LHCN-M2 (cell line): Measurements from ENCODE around the gene MBD1. TPM values are rescaled to one million over a fixed set of nuclear protein-coding genes. Genes with fewer than 3 reads are reported as not detected.
"Not testable (repeated sequence)": the region's sequence is repeated elsewhere in the genome, so short reads cannot be mapped to it uniquely, and the experiment has no call there.

ENCODE experiments used
- DNase-seq: peaks from one replicate; pipeline ENCODE4 v3.0.0-alpha.2; 2012; ENCODE audit warnings: low read depth
- polyA plus RNA-seq: library from polyadenylated mRNA; unstranded; fragments of >200 nt; gene quantifications from one replicate; pipeline ENCODE4 v1.2.1, GENCODE V29; 2012; ENCODE audit warnings: missing spikeins
- total RNA-seq: library from RNA; depleted of rRNA; stranded (reverse); fragments of >200 nt; gene quantifications from 2 replicates; pipeline ENCODE4 v1.2.3, GENCODE V29; 2014; rRNA removed

MBD1 gene, protein sequence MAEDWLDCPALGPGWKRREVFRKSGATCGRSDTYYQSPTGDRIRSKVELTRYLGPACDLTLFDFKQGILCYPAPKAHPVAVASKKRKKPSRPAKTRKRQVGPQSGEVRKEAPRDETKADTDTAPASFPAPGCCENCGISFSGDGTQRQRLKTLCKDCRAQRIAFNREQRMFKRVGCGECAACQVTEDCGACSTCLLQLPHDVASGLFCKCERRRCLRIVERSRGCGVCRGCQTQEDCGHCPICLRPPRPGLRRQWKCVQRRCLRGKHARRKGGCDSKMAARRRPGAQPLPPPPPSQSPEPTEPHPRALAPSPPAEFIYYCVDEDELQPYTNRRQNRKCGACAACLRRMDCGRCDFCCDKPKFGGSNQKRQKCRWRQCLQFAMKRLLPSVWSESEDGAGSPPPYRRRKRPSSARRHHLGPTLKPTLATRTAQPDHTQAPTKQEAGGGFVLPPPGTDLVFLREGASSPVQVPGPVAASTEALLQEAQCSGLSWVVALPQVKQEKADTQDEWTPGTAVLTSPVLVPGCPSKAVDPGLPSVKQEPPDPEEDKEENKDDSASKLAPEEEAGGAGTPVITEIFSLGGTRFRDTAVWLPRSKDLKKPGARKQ
- total RNA-seq = 78.2 and 84.9 TPM in 2 replicates
- 30.6 TPM for polyA plus RNA-seq

DNA sequence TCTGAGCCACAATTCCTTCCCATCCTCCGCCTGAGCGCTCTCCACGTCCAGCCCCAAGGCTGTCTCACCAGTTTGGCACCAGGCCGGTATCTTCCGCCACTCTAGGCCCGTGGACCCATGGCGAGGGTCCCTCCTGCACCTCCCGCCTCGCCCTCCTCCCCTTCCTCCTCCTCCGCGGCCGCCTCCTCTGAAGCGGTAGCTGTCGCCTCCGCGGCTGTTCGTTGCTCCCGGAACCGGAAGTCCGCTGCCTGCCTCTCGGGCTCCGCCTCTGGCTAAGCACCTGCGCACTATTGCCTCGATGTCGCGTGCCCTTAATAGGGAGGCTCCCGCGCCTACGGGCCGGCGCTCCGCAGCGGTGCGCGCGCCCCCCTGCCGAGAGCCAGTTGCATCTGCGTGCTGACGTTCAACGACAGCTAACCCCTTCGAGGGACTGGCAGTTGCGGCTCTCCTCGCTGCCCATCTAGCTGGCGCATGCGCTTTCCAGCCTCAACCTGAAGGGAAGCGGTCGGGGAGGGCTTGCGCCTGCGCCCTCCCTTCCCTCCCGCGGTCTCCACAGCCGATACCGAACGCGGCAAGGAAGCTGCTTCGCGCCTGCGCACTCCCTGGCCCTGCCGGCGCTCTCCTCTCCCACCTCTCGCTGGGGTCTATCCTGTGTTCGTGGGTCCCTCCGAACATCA lies at the start of gene MBD1:
TSS of gene MBD1 (minus strand) at position 229 of the 677 bp plus-strand sequence. CDS start 1,531 bp downstream, outside the sequence.
- peak; percentile 97 for DNase-seq

DNA sequence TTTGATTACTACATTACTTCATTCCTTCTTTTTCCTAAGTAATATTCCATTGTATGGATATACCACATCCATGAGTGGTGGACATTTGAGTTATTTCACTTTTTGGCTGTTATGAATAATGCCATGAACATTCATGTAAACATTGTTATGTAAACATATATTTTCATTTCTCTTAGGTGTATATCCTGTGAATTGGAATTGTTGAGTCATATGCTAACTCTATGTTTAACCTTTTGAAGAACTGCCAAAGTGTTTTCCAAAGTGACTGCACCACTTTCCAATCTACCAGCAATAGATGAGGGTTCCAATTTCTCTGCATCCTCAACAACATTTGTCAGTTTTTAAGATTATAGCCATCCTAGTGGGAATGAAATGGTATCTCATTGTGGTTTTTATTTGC lies 48.9 kb upstream of the MBD1 start:
- no peak for DNase-seq

DNA sequence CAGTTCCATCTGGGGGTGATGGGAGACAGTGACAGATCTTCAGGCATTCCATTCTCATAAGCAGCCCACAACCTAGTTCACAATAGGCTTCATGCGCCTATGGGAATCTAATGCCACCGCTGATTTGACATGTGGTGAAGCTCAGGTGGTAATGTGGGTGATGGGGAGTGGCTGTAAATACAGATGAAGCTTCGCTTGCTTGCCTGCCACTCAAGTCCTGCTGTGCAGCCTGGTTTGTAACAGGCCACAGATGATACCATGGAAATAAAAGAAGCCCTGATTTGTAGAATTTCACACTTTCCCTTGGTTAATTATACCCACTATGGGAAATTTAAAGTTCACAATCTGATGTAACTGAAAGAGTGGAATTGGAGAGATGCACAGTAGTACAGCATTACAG lies 46.7 kb upstream of the MBD1 start:
- no peak for DNase-seq

DNA sequence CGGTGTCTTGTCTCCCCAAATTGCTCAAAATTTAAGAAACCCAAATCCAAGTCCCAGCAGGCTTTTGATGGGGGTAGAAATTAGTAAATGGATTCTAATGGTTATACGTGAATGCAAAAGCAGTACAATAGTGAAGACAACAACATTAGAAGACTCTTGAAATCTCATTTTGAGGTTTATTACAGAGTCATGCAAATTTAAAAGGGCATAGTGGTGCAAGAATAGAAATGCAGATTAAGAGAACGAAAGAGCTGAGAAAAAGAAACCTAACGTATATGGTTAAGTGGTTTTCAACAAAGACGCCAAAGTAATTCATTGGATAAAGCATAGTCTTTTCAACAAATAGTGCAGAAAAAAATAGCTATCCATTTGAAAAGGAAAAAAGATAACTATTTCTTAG lies 39.4 kb upstream of the MBD1 start:
- DNase-seq = no peak

DNA sequence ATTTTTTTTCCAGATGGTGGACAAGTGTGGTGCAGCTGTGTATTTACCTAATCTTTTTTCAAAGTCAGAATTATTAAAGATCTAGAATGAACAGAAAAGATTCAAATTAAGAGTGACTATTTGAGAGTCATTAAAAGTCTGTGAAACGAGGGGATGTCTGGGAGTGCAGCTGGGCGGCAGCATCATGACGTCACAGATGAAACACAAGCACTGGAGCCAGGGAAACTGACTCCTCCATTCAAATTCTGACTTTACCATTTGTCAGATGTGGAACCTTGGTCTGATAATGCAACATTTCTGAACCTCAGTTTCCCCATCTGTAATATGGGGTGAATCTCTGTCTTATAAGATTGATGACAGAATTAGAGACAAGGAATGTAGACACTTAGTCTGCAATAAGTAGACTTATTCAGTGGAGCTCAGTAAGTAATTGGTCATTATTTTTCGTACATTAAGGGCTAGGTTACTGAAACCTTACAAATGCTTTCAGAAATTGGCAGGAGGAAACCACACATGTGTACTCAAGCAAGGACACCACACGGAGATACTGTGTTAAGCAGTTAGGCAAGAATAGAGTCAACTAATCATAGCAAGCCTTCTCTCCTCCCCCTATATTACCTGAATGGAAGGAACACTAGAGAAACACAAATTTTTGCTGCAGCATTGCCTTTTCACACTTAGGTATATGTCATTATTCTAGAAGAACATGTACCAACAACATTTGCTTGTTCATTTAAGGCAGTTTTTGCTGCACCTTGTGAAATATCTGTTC lies 34.0 kb upstream of the MBD1 start:
- DNase-seq = no peak

DNA sequence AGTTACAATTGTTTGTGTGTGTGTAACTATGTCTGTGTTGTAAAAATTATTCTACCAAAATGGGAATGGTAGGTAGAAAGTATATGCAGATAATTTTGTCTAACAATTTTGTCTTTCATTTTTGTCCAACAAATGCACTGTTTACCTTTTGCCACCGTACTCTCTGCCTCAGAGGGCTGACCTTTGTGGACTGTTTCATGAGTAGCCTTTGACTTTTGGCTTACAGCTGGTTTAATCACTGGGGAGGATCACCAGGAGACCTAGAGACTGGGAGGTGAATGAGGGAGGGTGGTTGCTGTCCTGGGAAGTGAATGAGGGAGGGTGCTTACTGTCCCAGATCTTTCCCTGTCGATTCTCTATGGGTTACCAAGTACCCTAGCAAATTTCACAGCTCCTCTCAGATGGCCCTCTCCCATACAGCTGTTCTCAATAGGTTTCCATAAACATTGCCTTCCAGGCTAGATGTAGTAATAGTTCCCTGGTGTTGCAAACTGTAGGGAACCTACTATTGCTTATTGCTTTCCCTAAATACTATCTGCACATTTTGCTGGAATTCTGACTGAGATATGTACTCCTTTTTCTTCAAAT lies 32.6 kb upstream of the MBD1 start:
- DNase-seq = no peak

DNA sequence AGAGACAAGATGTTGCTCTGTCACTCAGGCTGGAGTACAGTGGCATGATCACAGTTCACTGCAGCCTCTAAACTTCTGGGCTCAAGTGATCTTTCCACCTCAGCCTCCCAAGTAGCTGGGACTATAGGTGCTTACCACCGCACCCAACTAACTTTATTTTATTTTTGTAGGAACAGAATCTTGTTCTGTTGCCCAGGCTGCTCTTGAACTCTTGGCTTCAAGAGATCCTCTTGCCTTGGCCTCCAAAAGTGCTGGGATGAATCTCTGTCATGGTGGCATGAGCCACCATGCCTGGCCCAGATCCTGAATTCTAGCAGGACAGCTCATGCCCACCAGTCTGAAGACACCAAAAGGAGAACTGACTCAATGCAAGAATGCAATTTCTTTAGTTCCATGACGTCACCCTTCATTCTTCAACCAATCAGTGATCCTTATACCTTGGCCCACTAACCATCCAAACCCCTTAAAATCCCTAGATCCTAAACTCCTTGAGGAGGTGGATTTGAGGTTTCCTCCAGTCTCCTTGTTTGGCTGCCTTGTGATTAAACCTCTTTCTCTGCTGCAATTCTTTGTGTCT lies 31.8 kb upstream of the MBD1 start:
- no peak for DNase-seq

DNA sequence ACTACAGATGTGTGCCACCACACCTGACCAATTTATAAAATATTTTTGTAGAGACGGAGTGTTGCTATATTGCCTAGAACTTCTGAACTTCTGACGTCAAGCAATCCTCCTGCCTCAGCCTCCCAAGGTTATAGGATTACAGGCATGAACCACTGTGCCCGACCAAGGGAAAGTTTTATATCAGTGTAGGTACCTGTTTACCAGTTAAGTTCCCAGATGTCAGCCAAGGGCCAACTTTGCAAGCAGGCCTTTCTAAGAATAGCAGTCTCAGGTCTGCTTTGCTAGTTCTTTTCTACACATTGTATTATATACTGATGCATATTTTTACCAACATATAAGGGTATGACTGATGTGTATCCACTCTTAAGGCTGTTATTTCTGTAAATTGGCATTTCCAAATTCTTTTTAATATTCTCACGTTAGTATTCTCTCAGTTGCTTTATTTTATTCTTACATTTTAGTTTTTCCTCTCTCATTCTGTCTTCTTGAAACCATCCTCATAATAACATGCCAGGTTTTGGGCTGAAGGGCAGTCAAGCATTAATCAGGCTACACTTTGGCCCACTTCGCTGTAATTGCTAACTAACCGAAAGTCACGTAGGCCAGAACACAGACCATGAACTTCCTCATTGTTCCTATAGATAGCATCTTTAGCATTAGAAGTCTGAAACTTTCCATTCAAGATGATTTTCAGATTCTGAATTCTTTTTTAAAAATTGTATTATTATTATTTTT lies 31.1 kb upstream of the MBD1 start:
- no peak for DNase-seq

DNA sequence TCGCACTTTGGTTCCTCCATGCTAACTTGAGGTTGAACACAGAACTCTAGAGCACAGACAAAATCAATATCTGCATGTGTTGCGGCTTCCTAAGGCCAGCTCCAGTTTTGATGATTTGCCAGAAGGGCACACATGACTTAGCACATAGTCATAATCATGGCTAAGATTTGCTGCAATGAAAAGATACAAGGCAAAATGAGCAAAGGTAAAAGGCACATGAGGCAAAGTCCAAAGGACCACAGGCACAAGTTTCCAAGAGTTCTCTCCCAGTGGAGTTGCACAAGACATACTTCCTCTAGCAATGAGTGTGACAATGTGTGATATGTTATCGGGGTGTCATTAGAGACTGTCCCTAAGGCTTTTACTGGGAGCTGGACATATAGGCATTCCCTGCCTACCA lies 30.3 kb upstream of the MBD1 start:
- no peak for DNase-seq

DNA sequence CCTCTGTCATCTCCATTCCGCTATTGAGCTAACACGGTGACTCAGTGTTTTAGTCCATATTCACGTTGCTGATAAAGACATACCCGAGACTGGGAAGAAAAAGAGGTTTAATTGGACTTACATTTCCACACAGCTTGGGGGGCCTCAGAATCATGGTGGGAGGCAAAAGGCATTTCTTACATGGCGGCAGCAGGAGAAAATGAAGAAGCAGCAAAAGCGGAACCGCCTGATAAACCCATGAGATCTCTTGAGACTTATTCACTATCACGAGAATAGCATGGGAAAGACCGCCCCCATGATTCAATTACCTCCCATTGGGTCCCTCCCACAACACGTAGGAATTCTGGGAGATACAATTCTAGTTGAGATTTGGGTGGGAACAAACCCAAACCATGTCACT lies 28.8 kb upstream of the MBD1 start:
- DNase-seq = no peak

DNA sequence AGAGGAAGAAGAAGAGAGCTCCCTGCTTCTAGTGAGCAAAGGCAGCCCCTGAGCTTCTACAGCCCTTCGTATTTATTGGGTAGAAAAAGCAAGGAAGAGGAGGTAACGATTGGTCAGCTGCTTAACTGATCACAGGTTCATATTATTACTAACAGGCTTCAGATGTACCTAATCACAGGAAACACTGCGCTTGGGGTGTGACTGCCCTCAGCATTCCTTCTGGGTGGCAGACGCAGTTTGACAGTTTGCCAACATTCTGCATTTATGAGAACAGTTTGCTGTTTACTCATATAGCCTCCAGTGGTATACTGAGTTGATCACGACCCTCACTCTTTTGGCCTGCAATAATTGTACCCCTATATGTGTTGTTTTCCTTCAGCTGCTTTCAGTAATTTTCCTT lies 27.5 kb upstream of the MBD1 start:
- not testable (repeated sequence) for DNase-seq

DNA sequence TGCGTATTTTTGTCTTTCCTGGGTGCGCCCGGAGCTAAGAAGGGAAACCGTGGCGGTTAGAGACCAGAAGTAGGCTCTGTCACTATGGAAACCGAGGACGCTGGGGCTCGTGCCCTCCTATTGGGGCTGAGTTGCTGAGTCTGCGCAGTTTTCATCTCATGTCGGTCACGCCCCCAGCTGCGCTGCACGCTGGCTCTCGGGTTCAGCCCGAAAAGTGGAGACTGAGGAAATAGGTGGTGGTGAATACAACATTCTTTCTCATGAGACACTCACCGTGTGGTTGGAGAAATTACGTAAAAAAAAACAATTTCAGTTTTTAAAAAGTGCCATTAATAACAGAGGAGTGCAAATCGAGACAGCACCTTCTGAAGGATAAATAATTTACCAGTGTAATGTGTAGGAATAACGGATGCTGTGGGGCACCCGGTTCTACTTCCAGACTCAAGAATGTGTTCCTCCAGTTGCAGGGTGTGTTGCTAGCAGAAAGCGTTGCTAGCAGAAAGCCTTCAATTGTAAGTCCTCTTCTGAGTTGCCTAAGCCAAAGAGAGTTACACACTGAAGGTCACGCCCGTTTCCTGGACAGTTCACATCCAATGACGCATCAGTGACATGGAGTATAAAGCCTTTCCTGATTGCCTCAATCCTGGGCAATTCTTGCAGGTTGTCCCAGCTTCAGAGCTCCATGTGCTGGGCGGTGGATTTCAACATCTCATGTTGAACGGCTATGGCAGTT lies 26.6 kb upstream of the MBD1 start:
- DNase-seq = peak; percentile 87

DNA sequence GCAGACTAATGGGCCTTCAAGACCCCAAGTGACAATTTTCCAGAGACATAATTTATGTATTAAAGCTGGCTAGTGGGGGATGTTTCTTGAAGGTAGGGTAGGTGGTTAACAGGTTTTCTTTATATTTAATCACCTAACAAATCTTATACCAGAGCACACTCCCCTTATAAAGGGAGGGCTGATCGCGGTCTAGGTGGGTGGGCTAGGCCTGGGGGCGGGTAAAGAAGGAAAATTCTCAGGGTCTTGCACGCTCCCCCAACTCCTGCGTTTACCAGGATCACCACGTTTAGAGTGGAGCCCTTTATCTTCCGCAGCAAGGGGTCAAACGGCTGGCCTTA lies 26.0 kb upstream of the MBD1 start:
- DNase-seq = no peak

DNA sequence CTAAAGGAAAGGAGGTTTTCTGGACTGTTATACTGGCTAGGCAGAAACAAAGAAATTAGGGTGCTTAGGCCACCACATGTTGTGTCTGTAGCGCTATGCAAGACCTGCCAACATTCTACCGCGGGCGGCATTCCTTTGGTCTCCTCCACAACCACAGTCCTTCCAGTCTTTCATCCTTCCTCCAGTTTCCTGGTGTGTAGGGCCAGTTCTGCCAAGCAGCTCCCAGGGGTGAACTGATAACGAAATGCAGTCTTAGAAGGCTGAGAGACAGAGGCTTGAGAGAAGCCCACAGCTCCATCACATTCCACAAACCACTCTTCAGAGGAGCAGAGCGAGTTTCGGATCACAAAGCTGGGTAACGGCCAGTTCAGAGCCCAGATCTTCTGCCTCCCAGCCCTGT lies 25.6 kb upstream of the MBD1 start:
- peak; percentile 19 for DNase-seq

DNA sequence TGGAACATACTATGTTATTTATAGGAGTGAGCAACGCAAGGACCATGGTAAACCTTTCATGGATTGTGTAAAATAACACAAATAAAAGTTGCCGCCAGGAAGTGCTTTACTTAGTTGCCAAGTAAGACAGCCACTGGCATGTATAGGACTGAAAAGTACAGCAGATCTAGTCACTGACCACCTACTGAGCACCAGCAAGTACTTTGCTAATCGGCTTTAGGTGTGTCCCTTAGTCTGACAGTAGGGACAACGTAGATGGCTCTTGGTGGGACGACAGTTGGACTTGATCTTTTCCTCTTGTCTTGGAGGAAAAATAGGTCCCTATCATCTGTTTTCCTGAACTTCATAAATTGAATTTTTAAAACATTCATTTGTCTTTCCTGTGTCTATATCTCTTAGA lies 19.8 kb upstream of the MBD1 start:
- DNase-seq = no peak

DNA sequence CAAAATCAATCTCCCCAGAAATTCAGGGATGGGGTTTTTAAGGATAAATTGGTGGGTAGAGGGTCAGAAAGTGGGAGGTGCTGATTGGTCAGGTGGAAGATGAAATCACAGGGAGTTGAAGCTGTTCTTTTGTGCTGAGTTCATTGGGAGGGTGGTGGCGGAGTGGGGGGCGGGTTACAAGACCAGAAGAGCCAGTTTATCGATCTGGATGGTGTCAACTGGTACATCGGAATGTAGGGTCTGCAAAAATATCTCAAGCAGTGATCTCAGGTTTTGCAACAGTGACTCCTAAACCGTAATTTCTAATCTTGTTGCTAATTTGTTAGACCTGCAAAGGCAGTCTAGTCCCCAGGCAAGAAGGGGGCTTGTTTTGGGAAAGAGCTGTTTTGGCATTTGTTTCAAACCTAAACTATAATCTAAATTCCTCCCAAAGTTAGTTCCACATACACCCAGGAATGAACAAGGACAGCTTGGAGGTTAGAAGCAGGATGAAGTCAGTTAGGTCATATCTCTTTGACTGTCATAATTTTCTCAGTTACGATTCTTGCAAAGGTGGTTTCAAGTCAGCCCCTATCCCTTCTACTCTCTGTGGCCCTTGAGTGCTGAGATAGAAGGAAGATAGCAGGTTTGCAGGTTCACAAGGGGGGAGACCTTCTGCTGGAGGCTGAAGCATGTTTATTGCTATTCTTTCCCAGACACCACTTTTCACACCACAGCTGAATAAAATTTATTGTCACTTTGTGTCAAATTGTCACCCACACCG lies 18.5 kb upstream of the MBD1 start:
- no peak for DNase-seq

DNA sequence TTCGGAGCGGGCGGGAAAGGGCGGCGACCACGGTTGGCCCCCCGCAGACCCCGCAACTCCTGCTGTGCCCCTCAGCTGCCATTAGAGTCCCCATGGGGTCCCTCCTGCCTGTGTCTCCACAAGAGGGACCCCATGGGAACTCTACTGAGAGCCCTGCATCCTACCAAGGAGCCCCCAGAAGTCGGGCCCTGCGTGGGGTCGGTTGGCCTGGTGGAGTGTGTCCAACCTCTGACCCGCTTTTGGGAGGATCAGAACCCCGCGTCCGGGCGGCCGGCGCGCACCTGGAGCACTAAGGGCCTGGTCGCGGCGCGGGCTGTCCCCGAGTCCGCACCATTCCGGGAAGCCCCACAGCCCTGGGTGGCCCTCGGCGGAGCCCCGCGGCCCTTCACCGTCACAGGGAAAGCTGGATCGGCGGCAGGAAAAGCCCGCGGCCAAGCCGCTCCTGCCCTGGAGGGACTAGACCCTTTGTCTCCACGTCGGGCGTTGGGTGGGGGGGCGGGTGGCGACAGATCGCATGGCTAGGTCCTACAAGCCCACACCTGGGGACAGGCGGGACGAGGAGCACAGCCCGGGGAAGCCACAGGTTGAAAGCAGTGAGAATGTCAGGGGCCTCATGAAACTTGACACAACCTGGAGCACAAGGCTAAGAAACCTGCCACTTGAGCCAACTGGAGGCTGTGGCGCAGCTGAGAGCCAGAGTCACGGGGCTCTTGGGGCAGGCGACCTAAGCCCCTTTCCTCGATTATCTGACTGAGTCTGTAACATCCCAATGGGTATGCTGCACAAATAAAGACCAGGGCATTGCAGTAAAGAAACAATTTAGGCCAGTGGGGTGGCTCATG lies 17.3 kb upstream of the MBD1 start:
- no peak for DNase-seq
